ENCODE data around the gene ZIC1.

The ZIC1 gene

GRCh38 chr3:147371771-147372340 lies 37.3 kb upstream of the ZIC1 start:
- no peak for ATAC-seq (ENCODE audit: low read depth)
- H3K27me3 ChIP-seq (ENCODE audit: insufficient read depth, poor library complexity, severe bottlenecking) = peaks cover 98% of the 10 kb centered on the region
- TF ChIP-seq CTCF (IDR thresholded peaks at IDR 0.05; ENCODE audit: poor library complexity, severe bottlenecking) = no peak

DNA sequence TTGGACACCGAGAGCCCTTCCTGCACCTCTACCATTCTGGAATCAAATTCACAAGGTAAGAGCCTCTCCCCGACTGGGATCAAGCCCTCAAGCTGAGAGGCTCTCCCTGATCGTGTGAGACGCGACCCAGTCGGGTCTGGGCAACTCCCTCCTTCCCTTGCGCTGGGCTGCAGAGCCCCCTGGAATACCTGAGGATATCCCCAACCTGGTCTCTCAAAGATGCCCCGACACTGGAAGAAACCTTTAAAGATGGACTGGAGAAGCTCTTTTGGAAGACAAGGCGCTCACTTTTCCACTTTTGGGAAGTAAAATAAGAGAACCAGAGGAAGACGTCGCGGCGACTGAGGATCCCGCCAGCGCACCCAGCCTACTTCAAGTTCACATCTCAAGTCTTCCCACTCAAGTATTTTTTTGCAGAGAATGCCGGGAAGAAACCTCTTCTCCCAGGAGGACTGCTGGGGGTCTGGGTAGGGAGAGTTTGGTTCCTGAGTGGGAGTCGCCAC lies 36.6 kb upstream of the ZIC1 start:
- Histone ChIP-seq H3K9me3 (ENCODE audit: severe bottlenecking) (no peaks in the 10 kb centered on the region), H3K27ac (ENCODE audit: poor library complexity, severe bottlenecking) (no peak overlapping the region), H3K27me3 (ENCODE audit: insufficient read depth, poor library complexity, severe bottlenecking) (peaks cover 98% of the 10 kb centered on the region), H3K4me3 (ENCODE audit: severe bottlenecking) (no peak overlapping the region), H3K36me3 (ENCODE audit: low read depth) (no peaks in the 10 kb centered on the region), H3K4me1 (ENCODE audit: insufficient read depth, poor library complexity, severe bottlenecking) (no peaks in the 10 kb centered on the region)
- DNase-seq (ENCODE audit: low spot score) = no peak
- no peak for ATAC-seq (ENCODE audit: low read depth)
- no peak for TF ChIP-seq CTCF (IDR thresholded peaks at IDR 0.05; ENCODE audit: poor library complexity, severe bottlenecking)

More at GRCh38 chr3:147371771-147372340, 37.3 kb upstream of the ZIC1 start:
- Histone ChIP-seq H3K27ac (ENCODE audit: poor library complexity, severe bottlenecking) (no peak overlapping the region), H3K4me3 (ENCODE audit: severe bottlenecking) (no peak overlapping the region), H3K4me1 (ENCODE audit: insufficient read depth, poor library complexity, severe bottlenecking) (no peaks in the 10 kb centered on the region), H3K36me3 (ENCODE audit: low read depth) (no peaks in the 10 kb centered on the region), H3K9me3 (ENCODE audit: severe bottlenecking) (no peaks in the 10 kb centered on the region)
- DNase-seq (ENCODE audit: low spot score) = no peak

GRCh38 chr3:147373301-147373700 lies 35.9 kb upstream of the ZIC1 start:
- Histone ChIP-seq H3K4me3 (ENCODE audit: severe bottlenecking) (no peak overlapping the region), H3K4me1 (ENCODE audit: insufficient read depth, poor library complexity, severe bottlenecking) (no peaks in the 10 kb centered on the region), H3K27me3 (ENCODE audit: insufficient read depth, poor library complexity, severe bottlenecking) (peaks cover 98% of the 10 kb centered on the region), H3K27ac (ENCODE audit: poor library complexity, severe bottlenecking) (no peak overlapping the region), H3K9me3 (ENCODE audit: severe bottlenecking) (no peaks in the 10 kb centered on the region), H3K36me3 (ENCODE audit: low read depth) (no peaks in the 10 kb centered on the region)
- no peak for TF ChIP-seq CTCF (IDR thresholded peaks at IDR 0.05; ENCODE audit: poor library complexity, severe bottlenecking)
- ATAC-seq (ENCODE audit: low read depth) (no peak), DNase-seq (ENCODE audit: low spot score) (no peak)

DNA sequence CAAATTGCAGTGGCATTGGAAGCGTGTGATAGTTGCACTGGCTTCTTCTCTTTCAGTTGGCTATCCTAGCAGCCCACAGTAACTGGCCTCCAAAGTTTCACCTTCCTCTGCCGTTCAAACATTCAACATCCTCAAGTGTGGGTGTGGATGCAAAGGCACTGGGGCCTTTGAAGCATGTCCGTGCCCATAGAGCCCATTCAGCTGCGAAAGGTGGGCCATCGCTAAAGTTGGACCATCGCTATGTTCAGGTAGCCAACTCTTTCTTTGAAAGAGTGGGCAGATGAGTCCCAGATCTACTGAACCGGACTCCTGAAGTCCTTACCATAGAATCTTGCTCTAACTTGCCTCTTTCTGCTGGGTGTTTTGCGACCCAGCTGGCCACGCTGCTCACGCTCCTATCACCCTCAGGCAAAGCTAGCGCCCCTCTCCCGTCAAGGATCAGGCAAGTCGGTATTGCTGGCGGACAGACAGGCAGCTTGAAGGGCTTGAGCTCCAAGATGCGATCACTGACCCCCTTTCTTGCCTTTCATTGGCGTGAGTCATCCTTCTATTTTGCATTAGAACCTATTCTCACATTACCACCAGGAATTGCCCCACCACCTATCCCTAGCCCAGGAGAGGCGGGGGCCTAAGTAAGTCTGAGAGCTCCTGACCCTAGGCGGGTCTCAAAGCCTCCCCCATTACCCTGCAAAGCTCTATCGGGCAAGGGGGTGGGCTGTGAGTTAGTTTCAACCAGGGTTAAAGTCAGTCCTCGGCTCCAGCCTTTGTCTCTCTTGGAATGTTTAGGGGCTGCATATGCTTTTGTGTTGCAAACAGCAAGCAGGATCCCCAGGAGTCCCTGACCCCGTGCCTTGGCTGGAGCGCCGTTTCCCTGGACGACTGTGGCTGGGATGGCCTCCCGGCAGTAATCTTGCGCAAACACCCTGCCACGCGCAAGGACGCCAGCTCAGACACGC lies 31.5 kb upstream of the ZIC1 start:
- Histone ChIP-seq H3K4me1 (ENCODE audit: insufficient read depth, poor library complexity, severe bottlenecking) (no peaks in the 10 kb centered on the region), H3K27me3 (ENCODE audit: insufficient read depth, poor library complexity, severe bottlenecking) (peaks cover 99% of the 10 kb centered on the region), H3K27ac (ENCODE audit: poor library complexity, severe bottlenecking) (no peak overlapping the region), H3K9me3 (ENCODE audit: severe bottlenecking) (no peaks in the 10 kb centered on the region), H3K36me3 (ENCODE audit: low read depth) (no peaks in the 10 kb centered on the region), H3K4me3 (ENCODE audit: severe bottlenecking) (no peak overlapping the region)
- ATAC-seq (ENCODE audit: low read depth) = no peak
- no peak for DNase-seq (ENCODE audit: low spot score)
- TF ChIP-seq CTCF (IDR thresholded peaks at IDR 0.05; ENCODE audit: poor library complexity, severe bottlenecking) = no peak

All from RWPE2 (cell line).